Measurements from ENCODE around the gene TXNDC16.

Gene TXNDC16

DNA sequence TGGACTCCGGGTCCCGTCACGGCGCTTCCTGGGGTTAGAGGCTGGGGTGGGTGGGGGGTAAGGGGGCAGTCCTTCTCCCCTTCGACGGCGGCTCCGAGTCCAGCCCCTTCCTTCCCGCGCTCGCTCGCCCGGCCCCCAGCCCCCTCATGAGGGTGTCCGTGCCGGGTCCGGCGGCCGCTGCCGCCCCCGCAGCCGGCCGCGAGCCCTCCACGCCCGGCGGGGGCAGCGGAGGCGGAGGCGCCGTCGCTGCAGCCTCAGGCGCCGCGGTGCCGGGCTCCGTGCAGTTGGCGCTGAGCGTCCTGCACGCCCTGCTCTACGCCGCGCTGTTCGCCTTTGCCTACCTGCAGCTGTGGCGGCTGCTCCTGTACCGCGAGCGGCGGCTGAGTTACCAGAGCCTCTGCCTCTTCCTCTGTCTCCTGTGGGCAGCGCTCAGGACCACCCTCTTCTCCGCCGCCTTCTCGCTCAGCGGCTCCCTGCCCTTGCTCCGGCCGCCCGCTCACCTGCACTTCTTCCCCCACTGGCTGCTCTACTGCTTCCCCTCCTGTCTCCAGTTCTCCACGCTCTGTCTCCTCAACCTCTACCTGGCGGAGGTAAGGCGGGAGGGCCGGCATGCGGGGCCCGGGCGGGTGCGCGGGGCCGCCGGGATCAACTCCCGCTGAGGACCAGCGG, 831 bp upstream of the TXNDC16 start:
- TF ChIP-seq, protein P1, sequence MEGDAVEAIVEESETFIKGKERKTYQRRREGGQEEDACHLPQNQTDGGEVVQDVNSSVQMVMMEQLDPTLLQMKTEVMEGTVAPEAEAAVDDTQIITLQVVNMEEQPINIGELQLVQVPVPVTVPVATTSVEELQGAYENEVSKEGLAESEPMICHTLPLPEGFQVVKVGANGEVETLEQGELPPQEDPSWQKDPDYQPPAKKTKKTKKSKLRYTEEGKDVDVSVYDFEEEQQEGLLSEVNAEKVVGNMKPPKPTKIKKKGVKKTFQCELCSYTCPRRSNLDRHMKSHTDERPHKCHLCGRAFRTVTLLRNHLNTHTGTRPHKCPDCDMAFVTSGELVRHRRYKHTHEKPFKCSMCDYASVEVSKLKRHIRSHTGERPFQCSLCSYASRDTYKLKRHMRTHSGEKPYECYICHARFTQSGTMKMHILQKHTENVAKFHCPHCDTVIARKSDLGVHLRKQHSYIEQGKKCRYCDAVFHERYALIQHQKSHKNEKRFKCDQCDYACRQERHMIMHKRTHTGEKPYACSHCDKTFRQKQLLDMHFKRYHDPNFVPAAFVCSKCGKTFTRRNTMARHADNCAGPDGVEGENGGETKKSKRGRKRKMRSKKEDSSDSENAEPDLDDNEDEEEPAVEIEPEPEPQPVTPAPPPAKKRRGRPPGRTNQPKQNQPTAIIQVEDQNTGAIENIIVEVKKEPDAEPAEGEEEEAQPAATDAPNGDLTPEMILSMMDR (IDR thresholded peaks at IDR 0.05; ENCODE audit: low read length, missing control alignments) = no peak
- DNase-seq (ENCODE audit: low read depth) = peak; percentile 11
- H3K4me3 ChIP-seq (replicated peaks; ENCODE audit: low read depth, low read length) = peak overlapping the region; percentile 66

- DNase-seq (ENCODE audit: low read depth) = peak; percentile 44
- TF ChIP-seq, protein P1 (IDR thresholded peaks at IDR 0.05; ENCODE audit: low read length, missing control alignments) = peak; percentile 34
- H3K4me3 ChIP-seq (replicated peaks; ENCODE audit: low read depth, low read length) = peak overlapping the region; percentile 75
Measured at GRCh38 chr14:52551696-52552062, 626 bp downstream of the TXNDC16 start.

- TF ChIP-seq, protein P1 (IDR thresholded peaks at IDR 0.05; ENCODE audit: low read length, missing control alignments) = no peak
- no peak for DNase-seq (ENCODE audit: low read depth)
- peak overlapping the region; percentile 75 for H3K4me3 ChIP-seq (replicated peaks; ENCODE audit: low read depth, low read length)
Measured at GRCh38 chr14:52551205-52551604, 1.1 kb downstream of the TXNDC16 start.

DNA sequence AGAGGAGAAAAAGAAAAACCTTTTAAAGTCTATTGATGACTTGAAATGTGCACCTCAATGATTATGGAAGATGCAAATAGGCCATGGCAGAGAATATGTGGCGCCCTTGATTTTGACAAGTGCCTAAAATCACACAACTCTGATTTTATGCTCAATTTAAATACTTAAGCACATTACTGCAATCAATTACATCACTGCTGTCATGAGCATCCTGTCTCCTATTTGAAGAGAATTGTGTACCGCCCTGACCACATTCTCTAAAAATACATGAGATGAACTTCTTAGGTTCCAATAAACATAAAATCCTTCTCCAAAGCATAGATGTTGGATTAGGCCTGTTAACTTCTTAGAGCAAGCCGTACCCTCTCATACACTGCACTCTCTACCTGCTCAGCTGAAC, 1.6 kb downstream of the TXNDC16 start:
- DNase-seq (ENCODE audit: low read depth) = no peak
- no peak overlapping the region for H3K4me3 ChIP-seq (replicated peaks; ENCODE audit: low read depth, low read length)
- TF ChIP-seq, protein P1 (IDR thresholded peaks at IDR 0.05; ENCODE audit: low read length, missing control alignments) = no peak

DNA sequence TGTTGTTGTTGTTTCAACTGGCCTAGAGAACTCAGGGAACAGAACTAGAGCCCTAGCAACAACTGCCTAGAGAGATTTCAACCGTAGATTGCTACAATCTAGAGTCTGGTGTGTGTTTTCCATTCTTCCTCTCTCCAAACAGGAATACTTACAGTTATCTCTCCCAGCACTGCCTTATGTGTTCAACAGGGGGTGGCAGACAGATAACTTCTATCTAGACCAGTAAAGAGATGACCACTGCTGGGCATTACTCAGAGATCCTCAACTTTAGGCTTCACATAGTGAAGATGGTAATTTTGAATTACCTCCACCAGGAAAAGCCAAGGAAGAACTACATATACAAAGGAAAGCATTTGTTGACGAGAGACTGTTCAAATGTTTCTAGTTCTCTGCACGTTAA, 4.8 kb downstream of the TXNDC16 start:
- DNase-seq (ENCODE audit: low read depth) = no peak
- TF ChIP-seq, protein P1 (IDR thresholded peaks at IDR 0.05; ENCODE audit: low read length, missing control alignments) = no peak
- H3K4me3 ChIP-seq (replicated peaks; ENCODE audit: low read depth, low read length) = no peak overlapping the region

DNA sequence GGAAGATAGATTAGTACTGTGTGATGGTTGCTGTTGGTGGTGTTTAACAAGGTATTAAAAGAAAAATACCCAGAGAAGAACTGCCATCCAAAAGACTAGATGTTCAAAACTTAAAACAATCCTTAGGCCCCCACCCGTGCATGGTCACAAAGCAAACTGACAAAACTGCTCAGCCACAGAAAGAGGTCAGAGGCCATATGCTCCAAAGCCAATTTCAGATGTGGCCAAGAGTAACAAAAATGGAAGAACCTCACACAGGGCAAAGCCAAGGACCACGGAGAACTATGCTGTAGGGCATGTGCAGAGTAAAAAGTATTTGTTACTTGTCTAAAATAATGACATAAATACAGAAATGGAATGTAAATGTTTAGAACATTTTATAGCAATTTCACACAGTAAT, 5.3 kb downstream of the TXNDC16 start:
- TF ChIP-seq, protein P1 (IDR thresholded peaks at IDR 0.05; ENCODE audit: low read length, missing control alignments) = no peak
- DNase-seq (ENCODE audit: low read depth) = no peak

DNA sequence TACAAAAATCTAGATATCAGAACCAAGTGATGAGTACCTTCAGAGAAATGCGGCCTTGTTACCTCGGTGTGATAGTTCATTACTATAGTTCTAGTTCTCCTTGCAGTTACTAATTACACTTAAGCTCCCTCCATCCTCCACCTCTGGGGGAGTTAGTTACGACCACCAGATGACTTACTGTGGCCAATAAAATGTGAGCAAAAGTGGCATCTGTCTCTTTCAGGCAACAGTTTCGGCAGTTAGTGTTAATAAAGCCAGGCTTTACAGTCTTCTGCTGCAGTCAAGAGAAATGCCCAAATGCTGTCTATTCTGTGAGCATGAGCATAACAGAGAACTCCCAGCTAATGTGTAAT, 6.0 kb downstream of the TXNDC16 start:
- H3K4me3 ChIP-seq (replicated peaks; ENCODE audit: low read depth, low read length) = no peak overlapping the region
- TF ChIP-seq, protein P1 (IDR thresholded peaks at IDR 0.05; ENCODE audit: low read length, missing control alignments) = no peak

More for the DNA sequence above, 5.3 kb downstream of the TXNDC16 start:
- no peak overlapping the region for H3K4me3 ChIP-seq (replicated peaks; ENCODE audit: low read depth, low read length)

More for the DNA sequence above, 6.0 kb downstream of the TXNDC16 start:
- DNase-seq (ENCODE audit: low read depth) = no peak
